T-helper 9 cell (primary cell): Measurements from ENCODE around the gene HTRA3.
"Not testable (repeated sequence)": the region's sequence is repeated elsewhere in the genome, so short reads cannot be mapped to it uniquely, and the experiment has no call there.

Experiments
- DNase-seq: peaks from one replicate; pipeline ENCODE4 v3.0.0-alpha.2; 2020

The HTRA3 gene

GRCh38 chr4:8348071-8348470 lies 78.5 kb downstream of the HTRA3 start:
- no peak for DNase-seq

GRCh38 chr4:8349236-8349635 lies 79.7 kb downstream of the HTRA3 start:
- not testable (repeated sequence) for DNase-seq

GRCh38 chr4:8349664-8350236 lies 80.2 kb downstream of the HTRA3 start:
- DNase-seq, result no peak

- DNase-seq, result no peak
Observed at GRCh38 chr4:8350352-8350751, 80.8 kb downstream of the HTRA3 start.

- no peak for DNase-seq
Observed at GRCh38 chr4:8350841-8351461, 81.4 kb downstream of the HTRA3 start.

- DNase-seq, result no peak
Observed at GRCh38 chr4:8351931-8352367, 82.4 kb downstream of the HTRA3 start.

GRCh38 chr4:8352368-8353157 lies 83.0 kb downstream of the HTRA3 start:
- DNase-seq, result no peak

GRCh38 chr4:8353158-8353669 lies 83.7 kb downstream of the HTRA3 start:
- DNase-seq, result no peak

GRCh38 chr4:8353912-8354453 lies 84.4 kb downstream of the HTRA3 start:
- DNase-seq, result no peak

- DNase-seq, result no peak
Observed at GRCh38 chr4:8355306-8355705, 85.8 kb downstream of the HTRA3 start.

- DNase-seq, result no peak
Observed at GRCh38 chr4:8355864-8356565, 86.5 kb downstream of the HTRA3 start.
